ENCODE measurements around the gene KIF18A. TPM values are rescaled to one million over a fixed set of nuclear protein-coding genes. Genes with fewer than 3 reads are reported as not detected.

The KIF18A gene
- total RNA-seq, 1 donor from 2014 or later = 0.25 TPM

GRCh38 chr11:28086569-28086968 is 21.4 kb downstream of the KIF18A start:
- H3K27me3 ChIP-seq (ENCODE audit: low read depth) = no peaks in the 10 kb centered on the region
- no peaks in the 10 kb centered on the region for H3K36me3 ChIP-seq
- no peaks in the 10 kb centered on the region for H3K9me3 ChIP-seq (replicated peaks)
- DNase-seq = no peak
- H3K4me1 ChIP-seq = no peaks in the 10 kb centered on the region
- intact Hi-C loops (cut with micrococcal nuclease) = no loop called here
- no peak overlapping the region for H3K27ac ChIP-seq (replicated peaks)
- no peak for TF ChIP-seq CTCF (IDR thresholded peaks at IDR 0.05; ENCODE audit: borderline replicate concordance)
- no peak overlapping the region for H3K4me3 ChIP-seq

DNA sequence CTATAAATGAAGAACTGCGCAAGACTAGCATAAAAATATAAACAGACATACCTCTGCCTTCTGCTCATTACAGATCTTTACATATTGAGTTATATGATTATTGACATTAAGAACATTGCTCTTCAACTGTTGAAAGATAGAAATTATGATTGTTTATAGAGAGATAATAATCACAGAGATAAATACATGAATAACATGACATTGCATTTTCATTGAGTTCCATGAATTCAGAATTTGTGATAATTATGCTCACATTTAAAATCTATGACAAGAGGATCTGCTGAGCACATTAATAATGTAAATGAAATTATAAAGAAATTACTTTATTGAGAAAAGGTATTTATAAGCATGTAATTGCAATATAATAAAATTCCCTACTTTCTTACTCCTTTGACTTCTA is 24.8 kb downstream of the KIF18A start:
- no peak for TF ChIP-seq CTCF (IDR thresholded peaks at IDR 0.05; ENCODE audit: borderline replicate concordance)
- intact Hi-C loops (cut with micrococcal nuclease) = no loop called here
- H3K27me3 ChIP-seq (ENCODE audit: low read depth) = no peaks in the 10 kb centered on the region

DNA sequence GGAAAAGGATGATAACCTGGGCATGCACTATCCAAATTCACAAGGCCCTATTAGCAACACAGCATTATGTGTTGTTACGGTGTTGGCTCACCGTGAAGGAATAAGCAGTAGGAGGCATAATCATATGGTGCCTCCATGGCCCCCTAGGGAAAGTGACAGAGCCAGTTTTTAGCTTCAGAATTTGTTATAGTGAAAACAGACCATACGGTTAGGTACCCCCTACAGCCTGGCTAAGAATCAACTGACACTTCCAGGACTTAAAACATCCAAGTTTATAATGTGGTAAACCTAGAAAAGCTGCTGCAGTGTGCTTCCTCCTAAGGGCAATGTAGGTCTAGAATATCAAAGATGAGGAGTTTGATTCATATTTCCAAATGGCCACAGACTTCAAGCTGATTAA is 30.4 kb downstream of the KIF18A start:
- intact Hi-C loops (cut with micrococcal nuclease) = no loop called here
- Histone ChIP-seq H3K27me3 (ENCODE audit: low read depth) (no peaks in the 10 kb centered on the region), H3K9me3 (replicated peaks) (no peaks in the 10 kb centered on the region), H3K27ac (replicated peaks) (no peak overlapping the region), H3K4me3 (no peak overlapping the region), H3K4me1 (no peaks in the 10 kb centered on the region), H3K36me3 (no peaks in the 10 kb centered on the region)
- DNase-seq = no peak
- TF ChIP-seq CTCF (IDR thresholded peaks at IDR 0.05; ENCODE audit: borderline replicate concordance) = no peak

More for the DNA sequence above, 24.8 kb downstream of the KIF18A start:
- no peak overlapping the region for H3K27ac ChIP-seq (replicated peaks)
- no peaks in the 10 kb centered on the region for H3K4me1 ChIP-seq
- H3K36me3 ChIP-seq = no peaks in the 10 kb centered on the region
- no peak overlapping the region for H3K4me3 ChIP-seq
- DNase-seq = no peak
- H3K9me3 ChIP-seq (replicated peaks) = no peaks in the 10 kb centered on the region

DNA sequence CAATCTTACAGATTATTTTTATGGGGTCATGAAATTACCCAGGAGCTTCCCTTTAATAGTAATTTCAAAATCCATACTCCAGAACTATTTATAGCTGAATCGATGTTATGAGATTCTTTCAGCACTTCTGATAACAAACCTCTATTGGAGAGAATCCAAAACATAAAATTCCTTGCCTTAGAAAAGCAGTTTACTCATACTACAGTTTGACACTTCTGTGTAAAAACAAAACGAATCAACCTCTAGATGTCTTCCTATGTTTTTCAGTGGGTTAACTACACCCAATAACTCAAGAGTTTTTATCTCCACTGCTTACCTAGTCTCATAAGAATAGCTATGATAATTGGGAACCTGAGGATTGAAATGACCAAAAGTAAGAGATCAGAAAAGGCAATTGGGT is 35.6 kb downstream of the KIF18A start:
- no peak for TF ChIP-seq CTCF (IDR thresholded peaks at IDR 0.05; ENCODE audit: borderline replicate concordance)
- intact Hi-C loops (cut with micrococcal nuclease) = no loop called here

GRCh38 chr11:28071305-28071704 is 36.7 kb downstream of the KIF18A start:
- intact Hi-C loops (cut with micrococcal nuclease) = no loop called here
- no peak for DNase-seq
- H3K4me1 ChIP-seq = no peaks in the 10 kb centered on the region
- no peaks in the 10 kb centered on the region for H3K36me3 ChIP-seq
- no peak overlapping the region for H3K4me3 ChIP-seq
- no peak for TF ChIP-seq CTCF (IDR thresholded peaks at IDR 0.05; ENCODE audit: borderline replicate concordance)
- no peaks in the 10 kb centered on the region for H3K27me3 ChIP-seq (ENCODE audit: low read depth)
- no peak overlapping the region for H3K27ac ChIP-seq (replicated peaks)
- no peaks in the 10 kb centered on the region for H3K9me3 ChIP-seq (replicated peaks)

More for the DNA sequence above, 35.6 kb downstream of the KIF18A start:
- DNase-seq = no peak
- Histone ChIP-seq H3K4me3 (no peak overlapping the region), H3K4me1 (no peaks in the 10 kb centered on the region), H3K27me3 (ENCODE audit: low read depth) (no peaks in the 10 kb centered on the region), H3K9me3 (replicated peaks) (no peaks in the 10 kb centered on the region), H3K27ac (replicated peaks) (no peak overlapping the region), H3K36me3 (no peaks in the 10 kb centered on the region)

GRCh38 chr11:28058333-28058732 is 49.6 kb downstream of the KIF18A start:
- no peaks in the 10 kb centered on the region for H3K36me3 ChIP-seq
- intact Hi-C loops (cut with micrococcal nuclease) = no loop called here
- H3K4me1 ChIP-seq = no peaks in the 10 kb centered on the region
- DNase-seq = no peak
- no peak for TF ChIP-seq CTCF (IDR thresholded peaks at IDR 0.05; ENCODE audit: borderline replicate concordance)
- no peaks in the 10 kb centered on the region for H3K27me3 ChIP-seq (ENCODE audit: low read depth)
- no peaks in the 10 kb centered on the region for H3K9me3 ChIP-seq (replicated peaks)
- no peak overlapping the region for H3K27ac ChIP-seq (replicated peaks)
- no peak overlapping the region for H3K4me3 ChIP-seq
